Epidermal melanocyte (primary cell): Measurements from ENCODE around the gene STPG4.

Experiments
- DNase-seq: peaks from one replicate; pipeline ENCODE4 v3.0.0; 2011; ENCODE audit warnings: low spot score; ENCODE audit not compliant: insufficient read length

Gene STPG4

GRCh38 chr2:47091118-47091517, 64.0 kb downstream of the STPG4 start:
- DNase-seq, result no peak

- no peak for DNase-seq
These were observed 66.0 kb downstream of the STPG4 start for GRCh38 chr2:47089083-47089464.

DNA sequence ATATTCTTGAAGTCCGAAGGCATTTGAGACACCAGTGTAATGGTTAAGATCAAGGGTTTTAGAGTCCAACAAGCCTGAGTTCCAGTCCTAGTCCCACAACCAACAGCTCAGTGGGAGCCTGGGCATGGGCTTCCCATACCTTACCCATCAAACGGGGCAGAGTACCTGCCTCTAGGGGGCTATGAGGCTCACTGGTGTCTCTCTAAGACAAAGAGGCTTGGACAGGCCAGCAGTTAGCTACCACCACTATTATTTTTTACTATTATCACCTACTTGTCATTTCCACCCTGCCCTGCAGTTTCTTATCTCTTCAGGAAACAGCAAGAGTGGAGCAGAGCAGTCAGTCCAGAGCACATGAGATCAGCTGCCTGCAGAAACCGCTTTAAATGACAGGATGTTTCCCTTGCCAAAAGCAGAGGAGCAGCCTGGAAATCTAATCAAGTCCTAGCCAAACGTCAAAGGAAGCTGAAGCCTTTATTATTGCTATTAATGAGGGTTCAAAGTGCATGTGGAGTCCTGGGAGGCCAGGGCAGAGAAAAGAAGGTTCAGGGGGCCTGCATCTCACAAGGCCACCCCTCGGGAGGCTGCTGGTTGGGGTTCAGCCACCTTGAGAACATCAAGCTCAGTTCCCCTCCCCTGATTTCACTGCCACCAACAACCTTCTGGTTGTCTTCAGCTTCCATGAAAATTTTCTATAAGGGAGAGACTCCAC, 66.6 kb downstream of the STPG4 start:
- no peak for DNase-seq

DNA sequence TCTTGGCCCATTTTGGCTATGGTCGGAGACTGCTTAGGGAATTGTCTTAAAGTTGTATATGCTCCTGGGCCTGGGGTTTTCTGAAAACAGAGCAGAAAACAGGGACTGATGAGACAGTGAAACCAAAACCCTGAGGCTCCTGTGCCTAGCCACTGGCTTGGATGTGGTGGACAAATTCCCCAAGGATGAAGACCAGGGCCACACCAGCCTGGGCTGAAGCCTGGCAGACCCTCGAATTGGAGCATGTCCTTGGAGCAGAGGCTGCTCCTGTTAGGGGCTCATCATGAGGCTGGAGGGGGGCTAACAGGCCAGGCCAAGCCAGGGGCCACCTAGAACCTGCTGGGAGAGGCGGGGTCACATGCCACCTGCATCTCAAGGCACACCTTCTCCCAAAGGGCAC, 68.1 kb downstream of the STPG4 start:
- no peak for DNase-seq

- DNase-seq, result no peak
These were observed 68.5 kb downstream of the STPG4 start for GRCh38 chr2:47086571-47086970.

DNA sequence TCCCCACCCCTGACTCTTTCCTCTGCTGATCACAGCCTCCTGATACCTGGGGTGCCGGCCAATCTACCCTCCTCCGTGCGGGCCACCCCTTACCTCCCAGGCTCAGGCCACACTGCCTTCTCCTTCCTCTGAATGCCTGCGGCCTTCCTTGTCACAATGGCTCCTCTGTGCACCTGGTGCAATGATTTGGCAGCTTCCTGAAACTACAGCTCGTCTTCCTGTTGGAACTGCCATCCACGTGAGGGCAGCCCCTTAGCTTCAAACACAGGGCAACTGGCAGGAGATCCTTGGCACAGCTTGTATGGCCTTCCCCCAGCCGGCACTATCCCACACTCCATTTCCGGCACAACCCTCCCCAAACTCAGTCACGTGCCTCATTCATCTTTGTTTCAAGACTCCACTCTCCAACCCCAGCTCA, 69.0 kb downstream of the STPG4 start:
- no peak for DNase-seq

DNA sequence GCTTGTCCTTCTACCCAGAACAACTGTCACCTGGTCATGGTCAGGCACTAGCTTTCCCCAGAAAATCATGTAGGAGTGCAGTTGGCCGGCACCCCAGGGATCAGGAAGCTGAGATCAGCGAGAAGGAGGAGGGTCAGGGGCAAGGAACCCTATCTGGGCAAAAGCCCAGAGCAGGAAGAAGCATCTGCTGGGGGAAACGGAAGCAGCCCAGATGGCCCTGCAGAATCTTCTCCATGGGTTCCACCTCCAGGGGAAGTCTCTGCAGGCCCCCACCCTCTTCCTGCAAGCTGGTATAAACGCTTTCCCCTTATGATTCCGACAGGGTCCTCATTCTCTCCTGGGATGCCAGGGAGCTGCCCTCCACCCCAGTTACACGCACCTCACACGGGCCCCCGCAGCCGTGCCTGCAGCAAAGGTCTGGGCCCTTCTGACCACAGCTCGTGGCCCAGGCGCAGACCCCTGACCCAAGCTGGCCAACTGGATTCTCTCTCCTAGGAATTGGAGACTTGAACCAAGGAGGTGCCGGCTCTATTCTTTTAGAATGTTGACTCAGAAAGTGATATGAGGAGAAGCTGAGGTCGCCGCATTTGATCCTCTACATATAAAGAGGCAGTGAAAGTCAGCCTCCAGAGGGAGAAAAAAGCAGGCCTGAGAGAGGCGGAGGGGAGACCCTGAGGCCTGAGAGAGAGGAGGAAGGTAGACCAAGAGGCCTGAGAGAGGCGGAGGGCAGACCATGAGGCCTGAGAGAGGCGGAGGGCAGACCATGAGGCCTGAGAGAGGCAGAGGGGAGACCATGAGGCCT, 71.0 kb downstream of the STPG4 start:
- DNase-seq, result no peak

DNA sequence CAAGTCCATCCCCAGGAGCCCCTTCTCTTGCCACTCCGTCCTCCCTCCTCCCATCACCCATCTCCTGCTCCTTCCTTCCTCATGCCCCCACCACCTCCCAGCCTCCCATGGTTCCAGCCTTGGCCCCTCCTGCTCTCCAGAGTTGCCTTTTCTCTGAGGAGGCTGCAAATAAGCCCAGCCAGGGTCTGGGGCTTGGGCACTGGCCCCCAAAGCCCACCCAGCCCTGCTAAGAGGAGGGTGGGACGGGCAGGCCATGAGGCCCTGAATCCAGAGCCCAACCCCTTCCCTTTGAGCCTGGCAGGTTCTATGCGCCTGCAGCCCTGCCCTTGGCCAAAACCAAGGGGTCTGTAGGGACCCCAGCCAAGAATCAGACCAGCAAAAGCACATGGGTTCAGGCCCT, 71.6 kb downstream of the STPG4 start:
- no peak for DNase-seq

DNA sequence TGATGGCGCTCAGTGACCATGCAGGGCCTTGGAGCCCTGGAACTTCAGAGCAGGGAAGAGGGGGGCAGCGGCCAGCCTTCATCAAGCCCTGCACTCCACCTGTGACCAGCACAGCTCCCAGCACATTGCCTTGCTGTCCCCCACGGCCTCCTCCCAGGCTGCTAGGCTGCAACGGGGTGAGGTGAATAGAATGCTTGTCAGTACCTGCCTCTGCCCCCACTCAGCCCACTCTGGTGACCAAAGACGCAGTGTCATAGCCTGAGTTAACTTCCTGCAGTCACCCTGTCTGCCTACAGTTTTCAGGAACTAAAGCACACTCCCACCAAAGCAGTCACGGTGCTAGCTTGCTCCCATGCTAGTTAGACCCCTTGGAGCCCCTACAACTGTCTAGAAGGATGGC, 72.1 kb downstream of the STPG4 start:
- DNase-seq, result no peak

DNA sequence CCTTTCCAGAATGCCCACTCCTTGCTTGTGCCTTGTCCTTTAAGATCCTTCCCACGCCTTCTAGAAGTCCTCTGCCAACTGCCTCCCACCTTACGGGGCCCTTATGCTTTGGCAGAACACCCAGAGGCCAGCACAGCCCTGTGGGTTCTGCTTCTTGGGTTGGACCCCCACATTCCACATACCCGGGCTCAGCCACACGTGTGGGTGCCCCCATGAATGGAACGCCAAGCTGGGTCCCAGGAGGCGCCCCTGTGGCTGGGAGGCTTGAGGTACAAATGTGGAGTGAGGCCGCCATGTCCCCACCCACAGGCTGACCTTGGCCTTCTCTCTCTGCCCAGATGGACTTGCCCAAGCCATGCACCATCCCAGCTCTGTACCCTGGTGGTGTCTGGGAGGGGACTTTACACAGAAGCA, 74.2 kb downstream of the STPG4 start:
- DNase-seq, result no peak

DNA sequence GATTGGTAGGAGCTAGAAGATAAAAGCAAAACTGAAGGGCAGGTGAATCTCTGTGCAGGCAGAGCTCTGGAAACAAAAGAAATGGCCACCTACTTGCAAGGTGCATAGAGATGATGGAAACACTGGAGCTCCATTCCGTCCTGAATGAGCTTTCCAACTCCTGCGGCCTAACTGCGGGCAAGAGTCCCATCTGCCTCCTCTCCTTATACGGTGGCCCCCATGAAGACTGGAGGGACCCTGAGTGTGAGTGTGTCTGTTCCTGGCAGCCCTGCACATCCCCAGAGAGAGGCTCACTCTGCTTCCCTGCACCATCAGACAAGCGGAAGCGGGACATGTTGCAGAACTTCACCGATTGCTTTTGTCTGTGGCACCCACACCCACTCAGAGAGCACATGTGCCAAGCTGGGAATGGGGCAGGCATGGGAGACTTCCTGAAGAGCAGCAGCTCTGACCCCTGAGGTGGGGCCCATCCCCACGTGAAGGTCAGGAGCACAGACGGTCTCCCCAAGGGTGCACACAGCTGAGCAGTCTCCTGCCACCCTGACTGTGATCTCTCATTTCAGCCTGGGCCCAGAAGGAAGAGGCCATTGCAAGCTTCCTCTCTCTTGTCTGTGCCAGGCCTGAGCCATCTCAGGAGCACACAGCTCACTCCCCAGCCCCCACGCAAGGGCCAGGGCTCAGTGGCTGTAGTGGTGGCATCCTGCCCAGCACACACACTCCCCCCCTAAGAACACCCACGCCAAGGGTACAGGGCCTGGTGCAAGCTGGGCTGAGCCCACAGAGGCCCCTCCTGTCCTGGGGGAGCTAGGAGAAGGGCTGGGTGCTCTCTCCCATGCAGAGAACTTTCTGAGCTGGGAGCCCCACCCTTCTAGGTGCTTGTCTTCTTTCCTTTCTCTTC, 75.3 kb downstream of the STPG4 start:
- DNase-seq, result no peak

DNA sequence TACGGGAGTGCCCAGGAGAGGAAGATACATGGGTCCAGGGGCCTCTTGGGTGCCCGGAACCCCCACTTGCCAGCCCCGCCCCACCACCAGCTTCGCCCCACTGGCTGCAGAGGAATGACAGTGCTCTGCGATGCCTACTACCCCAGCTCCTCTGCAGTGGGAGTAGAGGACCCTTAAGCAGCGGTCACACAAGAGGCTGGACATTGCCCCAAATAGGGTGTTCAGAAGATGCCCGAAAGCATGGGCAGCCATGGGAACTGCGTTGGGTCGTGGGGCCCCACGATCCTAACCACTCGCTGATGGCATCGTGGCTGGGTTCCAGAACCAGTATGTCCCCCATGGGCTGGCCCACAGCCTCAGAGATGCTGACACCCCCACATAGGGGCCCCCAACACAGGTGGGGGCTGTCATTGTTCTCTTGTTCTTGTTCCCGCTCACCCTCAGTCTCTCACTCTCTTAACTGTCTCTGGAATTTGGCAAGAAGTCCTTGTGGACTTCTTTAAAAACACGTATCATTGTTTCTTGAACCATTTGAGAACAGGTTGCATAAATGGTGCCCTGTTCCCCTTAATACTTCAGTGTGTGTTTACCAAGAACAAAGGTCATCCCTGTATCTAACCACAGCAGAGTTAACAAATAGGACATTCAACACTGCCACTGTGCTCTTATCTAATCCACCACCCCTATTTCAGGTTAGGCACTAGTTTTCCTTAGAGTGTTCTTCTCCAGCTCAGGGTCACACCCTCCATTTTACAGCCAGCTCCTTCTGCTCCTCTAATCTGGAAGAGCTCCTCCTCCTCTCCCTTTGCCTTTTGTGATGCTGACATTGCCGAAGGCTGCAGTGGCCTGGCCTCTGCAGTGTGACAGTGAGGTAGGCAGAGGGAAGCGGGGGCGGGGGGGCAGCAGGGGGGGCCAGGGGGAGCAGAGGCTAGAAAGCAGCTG, 76.3 kb downstream of the STPG4 start:
- no peak for DNase-seq

DNA sequence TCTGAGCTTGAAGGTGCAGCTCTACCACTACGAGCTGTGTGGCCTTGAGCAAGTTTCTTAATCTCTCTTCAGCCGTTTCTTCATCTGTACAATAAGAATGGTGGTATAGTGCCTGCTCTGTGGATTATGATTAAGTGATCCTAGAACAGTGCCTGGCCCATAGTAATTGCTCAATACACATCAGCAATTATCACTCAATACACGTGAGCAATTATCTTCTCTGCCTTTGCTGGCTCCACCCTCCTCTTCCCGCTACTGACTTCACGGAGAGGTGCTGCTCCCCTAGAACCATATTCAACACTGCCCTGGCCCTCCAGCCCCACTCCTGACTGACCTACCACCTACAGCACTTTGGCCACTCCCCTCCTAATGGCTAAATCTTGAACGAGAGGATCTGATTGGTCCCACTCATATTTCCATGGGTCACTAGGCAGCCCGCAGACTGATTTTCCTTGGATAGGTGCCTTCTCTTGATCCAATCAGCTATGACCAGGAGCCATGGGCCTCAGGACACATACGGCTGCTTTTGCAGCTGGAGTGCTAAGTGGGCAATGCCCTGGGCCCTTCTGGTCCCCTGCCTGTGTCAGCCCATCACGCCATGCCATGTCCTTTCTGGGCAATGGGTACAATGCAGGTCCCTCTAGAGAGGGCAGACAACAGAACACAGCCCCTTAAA, 77.5 kb downstream of the STPG4 start:
- DNase-seq, result no peak

- DNase-seq, result peak; percentile 90
These were observed 78.3 kb downstream of the STPG4 start for GRCh38 chr2:47076586-47077441.

DNA sequence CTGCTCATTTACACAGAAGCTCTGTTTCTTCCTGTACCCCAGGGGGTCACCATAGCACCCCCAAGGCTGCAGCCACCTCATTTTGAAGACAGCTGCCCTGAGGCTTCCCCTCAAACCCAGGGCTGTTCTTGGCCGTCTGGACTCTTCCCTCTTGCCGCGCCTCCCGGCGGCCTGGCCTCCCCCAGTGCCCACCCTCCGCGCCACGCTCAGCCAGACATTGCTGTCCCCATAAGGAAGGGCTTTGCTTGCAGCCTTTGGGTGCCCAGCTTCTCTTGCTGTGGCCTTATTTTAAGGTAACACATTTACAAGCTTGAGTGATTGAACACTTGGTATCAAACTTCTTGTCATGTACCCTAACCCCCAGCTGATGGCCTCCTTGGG, 79.0 kb downstream of the STPG4 start:
- no peak for DNase-seq

DNA sequence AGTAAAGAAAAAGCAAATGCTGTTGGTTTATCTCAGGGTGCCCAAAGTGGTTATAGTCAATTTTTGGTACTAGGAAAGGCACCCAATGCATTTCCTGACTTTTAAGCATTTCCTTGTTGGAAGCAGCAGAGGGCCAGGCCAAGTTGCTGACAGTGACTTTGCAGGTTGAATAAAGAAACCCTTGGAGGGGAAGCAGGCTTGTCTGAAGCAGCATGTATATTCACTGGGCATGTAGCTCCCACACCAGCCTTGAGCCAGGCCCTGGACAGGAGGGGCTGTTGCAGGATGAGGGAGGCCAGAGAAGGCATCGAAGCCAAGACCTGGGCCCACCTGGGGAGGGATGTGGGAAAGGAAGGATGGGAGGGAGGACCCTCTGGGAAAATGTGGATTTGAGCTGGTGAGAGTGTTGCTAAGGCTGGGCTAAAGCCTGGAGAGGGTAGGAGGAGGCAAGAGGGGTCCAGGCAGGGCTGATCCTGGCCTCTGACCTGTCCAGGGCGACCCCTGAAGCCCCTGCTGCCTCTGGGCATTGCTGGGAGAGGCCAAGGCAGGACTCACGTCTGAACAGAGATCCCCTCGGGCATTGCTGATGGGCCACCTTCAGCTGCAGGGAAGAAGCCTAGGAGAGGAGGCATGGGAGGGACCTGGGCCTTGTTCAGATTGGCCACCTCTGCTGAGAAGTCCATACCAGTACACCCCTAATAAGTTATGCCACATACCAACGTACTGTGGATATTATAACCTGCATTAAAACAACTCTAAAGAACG, 79.6 kb downstream of the STPG4 start:
- no peak for DNase-seq

DNA sequence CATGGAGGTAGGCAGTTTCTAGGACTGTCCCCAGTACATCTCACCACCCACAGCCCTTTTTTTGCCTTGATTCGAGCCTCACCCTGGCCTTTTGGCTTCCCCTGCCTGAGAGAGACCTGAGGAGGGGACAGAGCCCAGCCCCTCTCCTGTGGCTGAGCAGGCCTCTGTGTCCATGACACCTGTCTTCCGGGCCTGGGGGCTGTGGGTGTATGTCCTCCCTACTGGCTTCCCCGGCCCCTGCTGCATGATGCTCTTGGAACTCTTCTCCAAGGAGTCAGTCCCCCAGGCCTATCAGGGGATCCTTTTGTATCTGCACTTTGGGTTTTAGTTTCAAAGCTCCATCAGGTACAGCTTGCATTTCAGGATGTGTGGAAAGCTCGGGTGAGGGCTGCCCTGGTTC, 80.4 kb downstream of the STPG4 start:
- DNase-seq, result no peak

- no peak for DNase-seq
These were observed 81.5 kb downstream of the STPG4 start for GRCh38 chr2:47073641-47074040.

GRCh38 chr2:47073217-47073616, 81.9 kb downstream of the STPG4 start:
- DNase-seq, result no peak
